GM12872 (cell line): ENCODE results near the gene TAGLN2.

Source experiments
- CTCF ChIP-seq: IDR thresholded peaks from 3 replicates; pipeline ENCODE4 v1.5.1; 2011; ENCODE audit warnings: low read depth, mild to moderate bottlenecking, low read length, moderate library complexity; ENCODE audit not compliant: insufficient read depth

The TAGLN2 gene

GRCh38 chr1:159877695-159878444 lies 47.4 kb downstream of the TAGLN2 start:
- no peak for TF ChIP-seq CTCF

GRCh38 chr1:159873530-159874143 lies 51.7 kb downstream of the TAGLN2 start:
- no peak for TF ChIP-seq CTCF

- no peak for TF ChIP-seq CTCF
These were observed 52.4 kb downstream of the TAGLN2 start for GRCh38 chr1:159872891-159873290.

GRCh38 chr1:159870704-159871103 lies 54.6 kb downstream of the TAGLN2 start:
- TF ChIP-seq CTCF = no peak

- no peak for TF ChIP-seq CTCF
These were observed 55.7 kb downstream of the TAGLN2 start for GRCh38 chr1:159869607-159870006.

GRCh38 chr1:159869173-159869572 lies 56.1 kb downstream of the TAGLN2 start:
- no peak for TF ChIP-seq CTCF

GRCh38 chr1:159868766-159869165 lies 56.5 kb downstream of the TAGLN2 start:
- TF ChIP-seq CTCF = no peak
